Measurements from ENCODE around the gene WDR87.
"Not testable (repeated sequence)": the region's sequence is repeated elsewhere in the genome, so short reads cannot be mapped to it uniquely, and the experiment has no call there.

Gene WDR87

GRCh38 chr19:37874784-37875183 is 31.6 kb downstream of the WDR87 start:
- DNase-seq: no peak

DNA sequence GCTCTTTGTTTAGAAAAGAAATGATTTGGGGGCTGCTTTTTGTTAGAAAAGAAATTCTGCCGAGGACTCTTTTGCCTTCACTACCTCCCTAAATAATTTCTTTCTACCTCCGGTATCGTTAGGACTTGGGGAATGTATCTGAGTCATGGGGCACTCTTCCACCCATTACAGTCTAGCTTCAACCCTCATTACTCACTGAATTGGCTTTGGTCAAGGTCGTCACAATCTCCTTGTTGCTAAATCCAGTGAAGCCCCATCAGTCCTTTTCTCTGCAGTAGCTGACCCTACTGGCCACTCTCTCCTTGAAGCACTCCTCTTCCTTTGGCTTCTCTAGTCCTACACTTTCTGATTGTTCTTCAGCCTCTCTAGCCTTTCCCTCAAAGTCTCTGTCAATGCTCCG is 34.0 kb downstream of the WDR87 start:
- DNase-seq: no peak

DNA sequence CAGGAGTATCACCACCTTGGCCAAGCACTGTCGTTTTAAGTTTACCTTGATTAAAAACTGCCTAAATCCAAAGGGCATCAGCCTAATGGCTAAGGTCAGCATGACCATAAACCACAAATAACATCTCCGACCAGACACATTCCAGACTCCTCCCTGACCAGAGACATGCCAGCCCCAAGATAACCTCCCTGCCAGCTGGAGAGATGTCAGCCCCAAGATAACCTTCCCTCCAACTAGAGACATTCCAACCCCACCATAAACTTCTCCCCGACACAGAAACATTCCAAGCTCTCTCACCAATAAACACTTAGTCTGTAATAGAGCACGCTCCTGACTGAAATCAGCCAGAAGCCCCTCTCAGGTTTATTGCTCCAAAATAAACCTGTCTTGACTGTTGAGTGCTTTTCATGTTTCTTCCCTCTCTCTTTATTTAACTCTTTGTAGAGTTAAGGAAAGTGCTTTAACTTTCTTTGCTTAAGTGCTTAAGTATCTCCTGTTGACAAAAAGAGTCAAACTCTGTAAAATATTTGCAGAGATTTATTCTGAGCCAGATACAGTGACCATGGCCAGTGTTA is 36.5 kb downstream of the WDR87 start:
- no peak for DNase-seq

DNA sequence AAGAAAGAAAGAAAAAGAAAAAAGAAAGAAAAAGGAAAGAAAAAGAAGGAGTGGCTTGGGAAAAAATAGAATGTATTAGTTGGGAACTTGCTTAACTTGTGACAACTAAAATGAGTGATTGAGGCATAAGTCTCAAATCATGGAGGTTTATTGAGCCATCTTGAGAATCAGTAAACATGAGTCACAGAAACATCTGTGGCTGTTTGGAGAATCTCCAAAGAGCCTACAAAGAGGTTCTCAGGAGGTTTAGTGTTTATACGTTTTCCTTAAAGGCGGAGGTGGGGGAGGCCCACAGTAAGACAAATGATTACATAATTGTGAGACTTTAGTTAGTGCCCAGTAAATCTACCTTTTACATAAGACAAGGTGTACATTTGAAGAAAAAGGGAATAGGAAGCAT is 38.6 kb downstream of the WDR87 start:
- DNase-seq: no peak

DNA sequence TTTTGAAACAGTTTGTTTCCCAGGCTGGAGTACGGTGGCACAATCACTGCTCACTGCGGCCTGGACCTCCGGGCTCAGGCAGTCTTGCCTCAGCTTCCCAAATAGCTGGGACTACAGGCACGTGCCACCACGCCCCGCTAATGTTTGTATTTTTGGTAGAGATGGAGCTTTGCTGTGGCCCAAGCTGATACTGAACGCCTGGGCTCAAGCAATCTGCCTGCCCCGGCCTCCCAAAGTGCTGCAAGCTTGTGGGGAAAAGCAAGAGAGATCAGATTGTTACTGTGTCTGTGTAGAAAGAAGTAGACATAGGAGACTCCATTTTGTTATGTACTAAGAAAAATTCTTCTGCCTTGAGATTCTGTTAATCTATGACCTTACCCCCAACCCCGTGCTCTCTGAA is 40.5 kb downstream of the WDR87 start:
- DNase-seq: not testable (repeated sequence)

DNA sequence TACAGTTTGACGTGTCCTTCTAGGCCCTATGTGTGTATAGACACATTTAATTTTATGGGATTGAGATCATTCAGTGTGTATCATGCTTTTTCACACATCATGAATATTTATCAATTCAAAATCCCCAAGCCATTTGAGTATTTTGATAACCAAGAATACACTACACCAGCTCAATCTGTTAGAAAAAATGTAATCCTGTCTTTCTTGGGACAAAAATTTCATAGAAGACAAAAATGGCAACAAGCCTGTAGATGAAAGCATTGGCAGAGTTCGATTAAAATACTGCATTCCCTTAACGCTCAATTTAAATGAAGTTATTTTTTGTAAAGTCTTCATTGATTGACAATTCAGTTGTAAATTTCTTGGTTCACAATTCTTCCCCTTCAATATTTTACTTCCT is 41.9 kb downstream of the WDR87 start:
- no peak for DNase-seq

- DNase-seq: peak; percentile 31
Measured at GRCh38 chr19:37855098-37855497, 51.3 kb downstream of the WDR87 start.

DNA sequence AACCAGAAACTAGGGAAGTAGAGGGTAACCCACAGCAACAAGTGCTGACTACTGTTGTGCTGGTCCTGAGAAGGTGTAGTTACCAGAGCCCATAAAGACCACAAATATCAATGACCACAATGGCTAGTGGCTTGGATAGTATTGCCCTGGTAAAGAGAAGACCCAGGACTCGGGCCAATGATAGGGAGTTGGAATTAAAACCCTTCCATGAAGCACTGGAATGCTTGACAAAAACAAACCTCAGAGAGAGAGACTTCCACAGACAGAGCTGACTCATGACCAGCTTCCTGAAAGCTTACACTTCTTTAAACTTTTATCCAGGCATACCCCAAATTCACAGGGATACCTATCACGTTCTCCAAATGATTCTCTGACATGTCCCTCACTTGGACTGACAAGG is 60.5 kb downstream of the WDR87 start:
- DNase-seq: no peak

All from activated CD4-positive, CD25-positive, alpha-beta regulatory T cell treated with anti-CD3 and anti-CD28 coated beads, Interleukin-2, amount 50 U/mL, for 72 hours (primary cell).